ENCODE measurements around the gene EMILIN2. TPM values are rescaled to one million over a fixed set of nuclear protein-coding genes. Genes with fewer than 3 reads are reported as not detected.

The EMILIN2 gene
- total RNA-seq, 1 experiment from 2014 or later = 8.0 TPM

DNA sequence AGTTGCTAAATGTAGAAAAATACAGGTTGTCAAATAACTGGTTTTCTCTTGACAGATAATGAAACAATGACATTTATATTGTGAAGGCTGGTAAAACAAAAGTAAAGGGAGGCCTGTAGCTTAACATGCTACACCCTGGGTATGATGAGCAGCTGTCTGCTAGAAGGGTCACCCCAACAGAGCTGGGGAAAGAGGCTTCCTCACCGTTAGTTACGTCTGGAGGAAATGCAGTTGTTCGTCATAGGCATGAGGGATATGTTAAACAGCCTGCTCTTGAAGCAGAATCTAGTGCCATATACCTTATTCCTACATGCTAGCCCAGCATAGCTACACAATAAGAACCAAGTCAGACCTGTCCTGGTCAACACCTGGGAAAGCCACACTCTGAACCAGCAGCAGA, 116.2 kb downstream of the EMILIN2 start:
- BruUV-seq (replicated peaks) = no TSS peak
- Mint-ChIP-seq H3K9me3 (ENCODE audit: low read depth, unreplicated experiment) (no peaks in the 10 kb centered on the region), H3K27ac (ENCODE audit: unreplicated experiment) (no peak overlapping the region), H3K27me3 (ENCODE audit: unreplicated experiment) (no peaks in the 10 kb centered on the region), H3K4me1 (ENCODE audit: low read depth, unreplicated experiment) (no peaks in the 10 kb centered on the region), H3K36me3 (ENCODE audit: insufficient read depth, unreplicated experiment) (no peaks in the 10 kb centered on the region), H3K4me3 (ENCODE audit: low read depth, unreplicated experiment) (no peak overlapping the region)
- intact Hi-C loops (cut with micrococcal nuclease; ENCODE audit: unreplicated experiment) = no loop called here
- TF ChIP-seq CTCF (IDR thresholded peaks at IDR 0.05; ENCODE audit: unreplicated experiment) = no peak
- CTCF ChIA-PET = interaction anchor here (0.5 to 0.6 kb wide), 2 partner anchors 272 to 1952 kb away, joined by 3 to 7 read pairs; no protein-coding TSS in a partner anchor
- DNase-seq = no peak

DNA sequence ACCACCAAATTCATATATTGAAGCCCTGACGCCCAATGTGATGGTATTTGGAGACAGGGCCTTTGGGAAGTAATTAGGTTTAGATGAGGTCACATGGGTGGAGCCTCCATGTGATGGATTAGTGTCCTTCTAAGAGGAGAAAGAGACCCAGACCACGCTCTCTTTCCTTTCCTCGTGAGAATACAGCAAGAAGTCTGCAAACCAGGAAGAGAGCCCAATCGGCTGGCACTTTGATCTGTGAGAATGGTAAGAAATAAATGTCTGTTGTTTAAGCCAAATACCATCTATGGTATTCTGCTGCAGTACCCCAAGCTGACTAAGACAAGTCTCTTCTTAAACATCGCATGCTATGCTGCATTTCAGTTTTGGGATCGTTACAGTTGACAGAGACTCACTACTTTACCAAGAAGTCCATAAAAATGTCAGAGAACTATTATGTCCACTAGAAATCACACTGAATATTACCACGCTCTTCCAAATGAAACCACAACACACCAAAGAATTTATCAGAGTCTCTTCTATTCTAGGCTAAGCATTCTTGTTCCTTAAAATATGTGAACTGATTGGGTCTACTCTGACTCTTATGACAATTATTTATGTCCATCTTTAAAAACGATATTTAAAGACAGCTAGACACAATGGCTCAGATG, 117.7 kb downstream of the EMILIN2 start:
- no peak for TF ChIP-seq CTCF (IDR thresholded peaks at IDR 0.05; ENCODE audit: unreplicated experiment)
- no peak overlapping the region for H3K4me3 Mint-ChIP-seq (ENCODE audit: low read depth, unreplicated experiment)
- H3K27me3 Mint-ChIP-seq (ENCODE audit: unreplicated experiment) = no peaks in the 10 kb centered on the region
- no peak overlapping the region for H3K27ac Mint-ChIP-seq (ENCODE audit: unreplicated experiment)
- H3K9me3 Mint-ChIP-seq (ENCODE audit: low read depth, unreplicated experiment) = no peaks in the 10 kb centered on the region
- CTCF ChIA-PET = interaction anchor here (0.6 kb wide), 1 partner anchor 17 kb away, joined by 4 read pairs; no protein-coding TSS in a partner anchor
- intact Hi-C loops (cut with micrococcal nuclease; ENCODE audit: unreplicated experiment) = no loop called here
- no peak for DNase-seq
- peaks cover 9% of the 10 kb centered on the region for H3K4me1 Mint-ChIP-seq (ENCODE audit: low read depth, unreplicated experiment)
- no peaks in the 10 kb centered on the region for H3K36me3 Mint-ChIP-seq (ENCODE audit: insufficient read depth, unreplicated experiment)
- no TSS peak for BruUV-seq (replicated peaks)

Other genes with a start within 250 kb of the EMILIN2 start
- 66.1 and 68.3 TPM in 2 replicates for gene SMCHD1, start 191.3 kb upstream of the EMILIN2 start, total RNA-seq (2022)
- 15.7 and 15.9 TPM in 2 replicates for gene LPIN2, start 166.1 kb downstream of the EMILIN2 start, total RNA-seq (2022)